Measurements from ENCODE around the gene MAP4K3. TPM values are rescaled to one million over a fixed set of nuclear protein-coding genes. Genes with fewer than 3 reads are reported as not detected.

MAP4K3 gene
- total and polyA plus RNA-seq, 2 of the 8 experiments (the other 6 are each of a cell fraction or from before 2014, with no cell fraction given): 11.4 to 63.0 TPM

- Histone ChIP-seq H3K4me3 (ENCODE audit: extremely low read depth in 1 of 4, insufficient read depth in 2 of 4, low read depth in 3 of 4, low read length in 4 of 4) (no peak overlapping the region), H3K27ac (ENCODE audit: low read depth, low read length) (no peak overlapping the region), H4K91ac (replicated peaks; ENCODE audit: insufficient read length, low read length) (no peak overlapping the region), H3K4ac (replicated peaks; ENCODE audit: insufficient read length, low read depth, low read length) (no peak overlapping the region), H2BK120ac (replicated peaks; ENCODE audit: low read depth, low read length) (no peak overlapping the region), H3K36me3 (ENCODE audit: control insufficient read depth in 2 of 4, insufficient read depth in 4 of 4, low read length in 3 of 4) (peaks cover 0 to 9% (median 5%) of the 10 kb centered on the region in 4 experiments; a peak in 5 of 8 replicates), H3K56ac (replicated peaks; ENCODE audit: insufficient read length, low read depth, low read length) (no peak overlapping the region), H3K4me2 (ENCODE audit: insufficient read depth in 1 of 2, low read depth in 2 of 2, low read length in 2 of 2) (no peak overlapping the region; a peak in 1 of 4 replicates), H3K14ac (ENCODE audit: insufficient read length) (no peak overlapping the region), H3K79me1 (ENCODE audit: low read depth, low read length) (no peaks in the 10 kb centered on the region; the same call in 1 of the 2 replicates), H3K23ac (ENCODE audit: insufficient read length) (no peak overlapping the region), H2AFZ (ENCODE audit: low read length) (no peak overlapping the region), H4K8ac (ENCODE audit: extremely low read depth, insufficient read depth, low read length) (no peak overlapping the region), H3K27me3 (replicated peaks in 1 of 4; ENCODE audit: control insufficient read depth in 3 of 4, extremely low read depth in 1 of 4, insufficient read depth in 3 of 4, low read length in 3 of 4) (peaks cover 0 to 1% (median 0%) of the 10 kb centered on the region in 4 experiments; a peak in 1 of 7 replicates), H4K5ac (ENCODE audit: insufficient read length, low read depth, low read length) (no peak overlapping the region), H3K9me3 (ENCODE audit: insufficient read depth in 2 of 2, low read depth in 1 of 2, low read length in 1 of 2) (0 out of 4 replicates have a peak, but pooled peaks cover 0 to 2% of the 10 kb centered on the region in 2 experiments), H3K18ac (ENCODE audit: extremely low read depth, low read length) (no peak overlapping the region; the same call in 1 of the 2 replicates), H3K4me1 (replicated peaks in 1 of 4; ENCODE audit: control insufficient read depth in 3 of 4, insufficient read depth in 4 of 4, low read length in 3 of 4) (peaks cover 3 to 6% (median 4%) of the 10 kb centered on the region in 4 experiments; a peak in 6 of 7 replicates), H3K79me2 (ENCODE audit: control insufficient read depth in 1 of 2, insufficient read depth in 2 of 2, low read length in 2 of 2) (peaks cover 0 to 80% of the 10 kb centered on the region in 2 experiments; a peak in 3 of 4 replicates), H2BK5ac (ENCODE audit: low read depth, low read length) (no peak overlapping the region), H2BK15ac (ENCODE audit: low read length) (no peak overlapping the region; the same call in 1 of the 2 replicates), H4K20me1 (replicated peaks in 1 of 2; ENCODE audit: control insufficient read depth in 1 of 2, insufficient read depth in 2 of 2, low read length in 2 of 2) (no peaks in the 10 kb centered on the region), H3K23me2 (ENCODE audit: low read depth, low read length) (no peaks in the 10 kb centered on the region), H2AK5ac (ENCODE audit: low read depth, low read length) (no peak overlapping the region), H3K9ac (replicated peaks in 1 of 4; ENCODE audit: extremely low read depth in 1 of 4, low read depth in 3 of 4, low read length in 3 of 4) (peak overlapping the region in 1 of 4 experiments; percentile 30; a peak in 1 of 7 replicates), H2BK12ac (ENCODE audit: low read depth, low read length) (no peak overlapping the region), H2BK20ac (ENCODE audit: low read length) (no peak overlapping the region)
- POLR2A ChIA-PET (ENCODE audit: partially characterized antibody): interaction anchor here (1.0 to 1.8 kb wide), 2 partner anchors 11 to 13 kb away, joined by 3 to 4 read pairs; no protein-coding TSS in a partner anchor
- TF ChIP-seq EP300 (IDR thresholded peaks at IDR 0.05; ENCODE audit: borderline replicate concordance in 1 of 2, low read depth in 2 of 2, low read length in 2 of 2): no peak
- TF ChIP-seq MAFK (IDR thresholded peaks at IDR 0.05; ENCODE audit: low read depth, low read length): no peak
- no peak for TF ChIP-seq TBP (IDR thresholded peaks at IDR 0.05; ENCODE audit: low read depth, low read length)
- no peak for TF ChIP-seq NANOG (IDR thresholded peaks at IDR 0.05; ENCODE audit: insufficient read depth, low read depth, low read length, poor library complexity, severe bottlenecking)
- no peak for TF ChIP-seq FOSL1 (IDR thresholded peaks at IDR 0.05; ENCODE audit: insufficient read depth, low read depth, low read length)
- no peak for TF ChIP-seq BCL11A (IDR thresholded peaks at IDR 0.05; ENCODE audit: low read depth in 2 of 2, low read length in 2 of 2)
- TF ChIP-seq CTBP2 (IDR thresholded peaks at IDR 0.05; ENCODE audit: borderline replicate concordance, insufficient read depth, insufficient read length, low read length): no peak
- no peak for TF ChIP-seq RXRA (IDR thresholded peaks at IDR 0.05; ENCODE audit: insufficient read depth, low read depth, low read length)
- TF ChIP-seq CBX5 (IDR thresholded peaks at IDR 0.05; ENCODE audit: low read depth, low read length): no peak
- TF ChIP-seq HDAC2 (IDR thresholded peaks at IDR 0.05; ENCODE audit: borderline replicate concordance in 1 of 2, low read depth in 2 of 2, low read length in 2 of 2): no peak
- 84% methylated on average over 2 of the region's 2 CpGs; no CpG with 5 or more reads in 1 of the 2 experiments for WGBS, 2 experiments (ENCODE audit: extremely low coverage in 1 of 2, insufficient coverage in 1 of 2, insufficient read length in 1 of 2, insufficient replicate concordance in 2 of 2, low coverage in 1 of 2, low lambda C conversion rate in 2 of 2, missing lambda C conversion rate in 1 of 2)
- CTCF ChIA-PET (ENCODE audit: partially characterized antibody): interaction anchor here (0.7 to 2.8 kb wide), 6 partner anchors 10 to 353 kb away, joined by 3 to 14 read pairs (median 8); no protein-coding TSS in a partner anchor
- no peak for DNase-seq (ENCODE audit: low read depth in 1 of 2, low spot score in 2 of 2)
- peak; percentile 45 for FAIRE-seq
Observed at GRCh38 chr2:39377226-39377939, 59.7 kb downstream of the MAP4K3 start.
